ENCODE results near the gene KCTD6.

The KCTD6 gene

DNA sequence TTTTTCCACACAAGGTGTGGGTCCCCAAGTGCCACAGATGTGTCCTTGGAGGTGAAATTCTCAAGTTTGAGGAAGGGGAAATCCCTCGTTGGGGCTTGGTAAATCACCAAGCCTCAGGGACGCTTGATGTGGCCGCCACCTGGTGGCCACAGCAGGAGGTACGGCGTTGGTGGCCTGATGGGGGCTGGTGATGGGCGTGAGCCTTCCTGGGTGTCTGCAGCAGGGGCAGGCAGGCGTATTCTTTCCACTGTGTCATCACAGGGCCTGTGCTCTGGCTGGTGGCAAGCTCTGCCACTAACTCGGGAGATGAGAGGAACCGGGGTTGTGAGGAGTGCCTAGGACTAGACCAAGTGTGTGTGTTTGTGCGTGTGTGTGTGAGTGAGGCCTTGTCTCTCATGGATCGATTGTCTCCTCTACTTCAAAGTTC, 40.9 kb downstream of the KCTD6 start:
- ATAC-seq = peak; percentile 89
- TF ChIP-seq ZNF8 (CRISPR knock-in tag; IDR thresholded peaks at IDR 0.05) (no peak), SNAI2 (CRISPR knock-in tag; IDR thresholded peaks at IDR 0.05) (no peak), CSRNP3 (CRISPR knock-in tag; IDR thresholded peaks at IDR 0.05) (no peak), POU6F1 (CRISPR knock-in tag; IDR thresholded peaks at IDR 0.05; ENCODE audit: borderline replicate concordance, low read depth) (no peak), TCF4 (CRISPR knock-in tag; IDR thresholded peaks at IDR 0.05; ENCODE audit: borderline replicate concordance) (no peak), ZFP30 (CRISPR knock-in tag; IDR thresholded peaks at IDR 0.05) (no peak), ZFP3 (CRISPR knock-in tag; IDR thresholded peaks at IDR 0.05) (no peak), TOX (CRISPR knock-in tag; IDR thresholded peaks at IDR 0.05; ENCODE audit: borderline replicate concordance) (no peak)
- TF ChIP-seq, protein P1, sequence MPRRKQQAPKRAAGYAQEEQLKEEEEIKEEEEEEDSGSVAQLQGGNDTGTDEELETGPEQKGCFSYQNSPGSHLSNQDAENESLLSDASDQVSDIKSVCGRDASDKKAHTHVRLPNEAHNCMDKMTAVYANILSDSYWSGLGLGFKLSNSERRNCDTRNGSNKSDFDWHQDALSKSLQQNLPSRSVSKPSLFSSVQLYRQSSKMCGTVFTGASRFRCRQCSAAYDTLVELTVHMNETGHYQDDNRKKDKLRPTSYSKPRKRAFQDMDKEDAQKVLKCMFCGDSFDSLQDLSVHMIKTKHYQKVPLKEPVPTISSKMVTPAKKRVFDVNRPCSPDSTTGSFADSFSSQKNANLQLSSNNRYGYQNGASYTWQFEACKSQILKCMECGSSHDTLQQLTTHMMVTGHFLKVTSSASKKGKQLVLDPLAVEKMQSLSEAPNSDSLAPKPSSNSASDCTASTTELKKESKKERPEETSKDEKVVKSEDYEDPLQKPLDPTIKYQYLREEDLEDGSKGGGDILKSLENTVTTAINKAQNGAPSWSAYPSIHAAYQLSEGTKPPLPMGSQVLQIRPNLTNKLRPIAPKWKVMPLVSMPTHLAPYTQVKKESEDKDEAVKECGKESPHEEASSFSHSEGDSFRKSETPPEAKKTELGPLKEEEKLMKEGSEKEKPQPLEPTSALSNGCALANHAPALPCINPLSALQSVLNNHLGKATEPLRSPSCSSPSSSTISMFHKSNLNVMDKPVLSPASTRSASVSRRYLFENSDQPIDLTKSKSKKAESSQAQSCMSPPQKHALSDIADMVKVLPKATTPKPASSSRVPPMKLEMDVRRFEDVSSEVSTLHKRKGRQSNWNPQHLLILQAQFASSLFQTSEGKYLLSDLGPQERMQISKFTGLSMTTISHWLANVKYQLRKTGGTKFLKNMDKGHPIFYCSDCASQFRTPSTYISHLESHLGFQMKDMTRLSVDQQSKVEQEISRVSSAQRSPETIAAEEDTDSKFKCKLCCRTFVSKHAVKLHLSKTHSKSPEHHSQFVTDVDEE (CRISPR knock-in tag; IDR thresholded peaks at IDR 0.05) = no peak
- TF ChIP-seq, protein P2, sequence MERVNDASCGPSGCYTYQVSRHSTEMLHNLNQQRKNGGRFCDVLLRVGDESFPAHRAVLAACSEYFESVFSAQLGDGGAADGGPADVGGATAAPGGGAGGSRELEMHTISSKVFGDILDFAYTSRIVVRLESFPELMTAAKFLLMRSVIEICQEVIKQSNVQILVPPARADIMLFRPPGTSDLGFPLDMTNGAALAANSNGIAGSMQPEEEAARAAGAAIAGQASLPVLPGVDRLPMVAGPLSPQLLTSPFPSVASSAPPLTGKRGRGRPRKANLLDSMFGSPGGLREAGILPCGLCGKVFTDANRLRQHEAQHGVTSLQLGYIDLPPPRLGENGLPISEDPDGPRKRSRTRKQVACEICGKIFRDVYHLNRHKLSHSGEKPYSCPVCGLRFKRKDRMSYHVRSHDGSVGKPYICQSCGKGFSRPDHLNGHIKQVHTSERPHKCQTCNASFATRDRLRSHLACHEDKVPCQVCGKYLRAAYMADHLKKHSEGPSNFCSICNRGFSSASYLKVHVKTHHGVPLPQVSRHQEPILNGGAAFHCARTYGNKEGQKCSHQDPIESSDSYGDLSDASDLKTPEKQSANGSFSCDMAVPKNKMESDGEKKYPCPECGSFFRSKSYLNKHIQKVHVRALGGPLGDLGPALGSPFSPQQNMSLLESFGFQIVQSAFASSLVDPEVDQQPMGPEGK (CRISPR knock-in tag; IDR thresholded peaks at IDR 0.05; ENCODE audit: borderline replicate concordance) = no peak

DNA sequence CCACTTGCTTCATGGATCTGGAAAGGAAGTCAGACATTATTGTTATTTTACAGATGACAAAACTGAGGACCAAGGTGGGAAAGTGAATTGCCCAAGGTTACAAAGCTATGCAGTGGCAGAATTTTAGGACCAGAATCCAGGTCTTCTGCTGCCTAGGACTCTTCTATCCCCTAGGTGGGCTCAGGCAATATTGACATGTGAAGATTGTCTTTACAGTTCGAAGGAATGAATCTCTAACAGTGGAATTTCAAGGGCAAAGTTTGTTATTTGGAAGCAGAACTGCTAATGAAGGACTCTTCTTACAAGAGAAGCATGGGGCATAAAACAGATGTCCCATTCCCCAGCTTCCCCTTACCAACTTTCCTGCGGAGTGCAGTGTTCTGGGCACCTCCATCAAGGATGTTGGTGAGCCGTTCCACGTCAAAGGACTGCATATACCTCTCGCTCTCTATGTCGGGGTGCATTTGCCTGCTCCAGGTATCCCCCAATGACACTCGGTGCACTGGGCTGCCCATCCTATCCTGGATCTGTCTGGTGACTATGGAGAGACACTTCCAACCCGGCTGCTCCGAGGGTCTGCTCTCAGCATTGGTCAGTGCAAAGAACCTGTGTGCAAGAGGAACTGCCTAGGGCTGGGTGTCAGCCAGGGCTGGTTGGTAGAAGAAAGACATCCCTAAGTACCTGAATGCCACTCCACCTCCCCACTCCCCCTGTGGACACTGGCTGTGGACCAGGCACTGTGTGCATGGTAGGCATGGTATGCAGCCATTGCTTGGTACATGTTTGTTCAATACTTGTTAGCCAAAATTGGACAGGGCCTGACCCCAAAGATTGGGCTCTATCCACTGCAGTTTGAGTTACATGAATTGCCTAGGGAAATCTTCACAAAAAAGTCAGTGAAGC, 42.9 kb downstream of the KCTD6 start:
- TF ChIP-seq CSRNP3 (CRISPR knock-in tag; IDR thresholded peaks at IDR 0.05) (no peak), BACH2 (CRISPR knock-in tag; IDR thresholded peaks at IDR 0.05; ENCODE audit: borderline replicate concordance) (no peak), ISL1 (CRISPR knock-in tag; IDR thresholded peaks at IDR 0.05) (no peak), PPARA (CRISPR knock-in tag; IDR thresholded peaks at IDR 0.05; ENCODE audit: borderline replicate concordance) (no peak), GLIS3 (CRISPR knock-in tag; IDR thresholded peaks at IDR 0.05) (no peak), TOX (CRISPR knock-in tag; IDR thresholded peaks at IDR 0.05; ENCODE audit: borderline replicate concordance) (no peak), ESRRG (CRISPR knock-in tag; IDR thresholded peaks at IDR 0.05) (no peak), RARB (CRISPR knock-in tag; IDR thresholded peaks at IDR 0.05) (no peak), OSR1 (CRISPR knock-in tag; IDR thresholded peaks at IDR 0.05) (no peak), ZC3H10 (CRISPR knock-in tag; IDR thresholded peaks at IDR 0.05) (no peak), CSDC2 (CRISPR knock-in tag; IDR thresholded peaks at IDR 0.05) (no peak), ZNF70 (CRISPR knock-in tag; IDR thresholded peaks at IDR 0.05) (no peak), ZNF8 (CRISPR knock-in tag; IDR thresholded peaks at IDR 0.05) (no peak), ZNF565 (CRISPR knock-in tag; conservative IDR thresholded peaks at IDR 0.05; ENCODE audit: low read depth) (no peak), SNAI2 (CRISPR knock-in tag; IDR thresholded peaks at IDR 0.05) (no peak)
- TF ChIP-seq, protein P3, sequence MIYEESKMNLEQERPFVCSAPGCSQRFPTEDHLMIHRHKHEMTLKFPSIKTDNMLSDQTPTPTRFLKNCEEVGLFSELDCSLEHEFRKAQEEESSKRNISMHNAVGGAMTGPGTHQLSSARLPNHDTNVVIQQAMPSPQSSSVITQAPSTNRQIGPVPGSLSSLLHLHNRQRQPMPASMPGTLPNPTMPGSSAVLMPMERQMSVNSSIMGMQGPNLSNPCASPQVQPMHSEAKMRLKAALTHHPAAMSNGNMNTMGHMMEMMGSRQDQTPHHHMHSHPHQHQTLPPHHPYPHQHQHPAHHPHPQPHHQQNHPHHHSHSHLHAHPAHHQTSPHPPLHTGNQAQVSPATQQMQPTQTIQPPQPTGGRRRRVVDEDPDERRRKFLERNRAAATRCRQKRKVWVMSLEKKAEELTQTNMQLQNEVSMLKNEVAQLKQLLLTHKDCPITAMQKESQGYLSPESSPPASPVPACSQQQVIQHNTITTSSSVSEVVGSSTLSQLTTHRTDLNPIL (CRISPR knock-in tag; IDR thresholded peaks at IDR 0.05; ENCODE audit: low read depth) = no peak
- no peak for ATAC-seq
